HG03432 (cell line): ENCODE data around the gene SNX18.
"Not testable (repeated sequence)": the region's sequence is repeated elsewhere in the genome, so short reads cannot be mapped to it uniquely, and the experiment has no call there.

ENCODE experiments used
- ATAC-seq: cut with Tn5 transposase; IDR thresholded peaks from one replicate; pipeline ENCODE4 v1.9.1; 2021; ENCODE audit warnings: mild to moderate bottlenecking, moderate library complexity; ENCODE audit not compliant: unreplicated experiment

Gene SNX18

GRCh38 chr5:54517512-54518145 lies at the start of gene SNX18:
Gene SNX18, plus strand, starts transcription at chr5:54517759. Its CDS starts 194 bp downstream, at chr5:54517953.
- ATAC-seq: peak; percentile 98

- ATAC-seq: peak; percentile 96
Measured at GRCh38 chr5:54469622-54470021, 47.9 kb upstream of the SNX18 start.

- ATAC-seq: no peak
Measured at GRCh38 chr5:54470128-54470527, 47.4 kb upstream of the SNX18 start.

- ATAC-seq: no peak
Measured at GRCh38 chr5:54470677-54471076, 46.9 kb upstream of the SNX18 start.

- ATAC-seq: no peak
Measured at GRCh38 chr5:54471398-54471797, 46.2 kb upstream of the SNX18 start.

- no peak for ATAC-seq
Measured at GRCh38 chr5:54476682-54477081, 40.9 kb upstream of the SNX18 start.

GRCh38 chr5:54477941-54478478 lies 39.5 kb upstream of the SNX18 start:
- ATAC-seq: no peak

GRCh38 chr5:54480296-54480695 lies 37.3 kb upstream of the SNX18 start:
- ATAC-seq: no peak

GRCh38 chr5:54484219-54484894 lies 33.2 kb upstream of the SNX18 start:
- no peak for ATAC-seq

GRCh38 chr5:54485659-54486058 lies 31.9 kb upstream of the SNX18 start:
- ATAC-seq: not testable (repeated sequence)

- ATAC-seq: not testable (repeated sequence)
Measured at GRCh38 chr5:54489648-54489979, 27.9 kb upstream of the SNX18 start.

- no peak for ATAC-seq
Measured at GRCh38 chr5:54491326-54491725, 26.2 kb upstream of the SNX18 start.

GRCh38 chr5:54492178-54492577 lies 25.4 kb upstream of the SNX18 start:
- no peak for ATAC-seq

GRCh38 chr5:54495027-54495426 lies 22.5 kb upstream of the SNX18 start:
- ATAC-seq: no peak

GRCh38 chr5:54514291-54514690 lies 3.3 kb upstream of the SNX18 start:
- ATAC-seq: no peak

GRCh38 chr5:54514841-54515432 lies 2.6 kb upstream of the SNX18 start:
- no peak for ATAC-seq

GRCh38 chr5:54515634-54516033 lies 1.9 kb upstream of the SNX18 start:
- ATAC-seq: no peak

- ATAC-seq: no peak
Measured at GRCh38 chr5:54516051-54516655, 1.4 kb upstream of the SNX18 start.

- no peak for ATAC-seq
Measured at GRCh38 chr5:54517174-54517511, 416 bp upstream of the SNX18 start.

- peak; percentile 44 for ATAC-seq
Measured at GRCh38 chr5:54518146-54518817, 723 bp downstream of the SNX18 start.

GRCh38 chr5:54518818-54519508 lies 1.4 kb downstream of the SNX18 start:
- no peak for ATAC-seq
